Measurements from ENCODE around the gene SP3. TPM values are rescaled to one million over a fixed set of nuclear protein-coding genes. Genes with fewer than 3 reads are reported as not detected.

Gene SP3
- total RNA-seq, 1 donor from 2014 or later: 215 TPM

- DNase-seq: no peak
These were observed 81.0 kb downstream of the SP3 start for GRCh38 chr2:173884025-173884802.

GRCh38 chr2:173881886-173882285 is 83.3 kb downstream of the SP3 start:
- DNase-seq: no peak

GRCh38 chr2:173881461-173881860 is 83.7 kb downstream of the SP3 start:
- DNase-seq: no peak

DNA sequence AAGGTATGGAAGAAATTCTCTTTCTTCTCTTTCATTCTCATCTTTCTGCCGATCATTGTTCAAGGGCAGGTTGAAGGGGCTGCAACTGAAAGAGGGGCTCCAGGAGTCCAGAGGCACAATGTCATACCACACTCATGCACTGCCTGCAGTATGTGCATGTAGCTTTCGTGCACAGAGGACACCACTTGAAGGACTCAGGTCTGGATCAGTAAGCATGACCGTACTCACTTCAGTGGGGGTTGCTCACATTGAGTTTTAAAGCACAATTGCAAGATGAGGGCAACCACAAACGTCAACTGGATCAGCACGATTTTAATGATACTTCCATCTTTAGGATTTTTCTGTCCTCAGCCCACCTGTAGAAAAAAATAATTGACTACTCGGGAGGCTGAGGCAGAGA is 84.6 kb downstream of the SP3 start:
- DNase-seq: no peak

DNA sequence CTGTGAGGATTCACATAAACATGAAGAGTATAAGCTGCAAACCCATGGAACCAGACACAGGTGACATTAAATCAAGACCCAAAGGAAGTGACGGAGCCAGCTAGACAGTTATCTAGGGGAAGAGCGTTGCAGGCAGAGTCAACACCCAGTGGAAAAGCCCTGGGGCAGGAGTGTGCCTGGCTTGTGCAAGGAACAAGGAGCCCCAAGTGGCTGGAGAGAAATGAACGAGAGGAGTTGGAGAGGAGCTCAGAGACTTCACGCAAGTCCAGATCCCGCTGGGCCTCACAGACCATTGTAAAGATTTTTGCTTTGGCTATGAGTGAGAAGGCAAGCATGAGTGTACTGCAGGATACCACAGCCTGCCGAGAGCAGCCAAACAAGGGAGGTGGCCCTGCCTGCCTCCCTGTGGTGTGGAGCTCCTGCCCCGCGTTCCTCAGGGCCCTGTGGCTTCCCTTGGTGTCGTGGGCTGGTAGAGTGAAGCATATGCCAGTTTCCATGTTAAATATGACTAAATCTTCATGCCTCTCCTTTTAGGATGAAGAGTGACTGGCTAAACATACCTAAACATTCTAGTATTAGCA is 88.2 kb downstream of the SP3 start:
- no peak for DNase-seq

- no peak for DNase-seq
These were observed 90.3 kb downstream of the SP3 start for GRCh38 chr2:173874894-173875237.

- no peak for DNase-seq
These were observed 90.9 kb downstream of the SP3 start for GRCh38 chr2:173874003-173874893.

- DNase-seq: no peak
These were observed 92.5 kb downstream of the SP3 start for GRCh38 chr2:173872714-173873113.

DNA sequence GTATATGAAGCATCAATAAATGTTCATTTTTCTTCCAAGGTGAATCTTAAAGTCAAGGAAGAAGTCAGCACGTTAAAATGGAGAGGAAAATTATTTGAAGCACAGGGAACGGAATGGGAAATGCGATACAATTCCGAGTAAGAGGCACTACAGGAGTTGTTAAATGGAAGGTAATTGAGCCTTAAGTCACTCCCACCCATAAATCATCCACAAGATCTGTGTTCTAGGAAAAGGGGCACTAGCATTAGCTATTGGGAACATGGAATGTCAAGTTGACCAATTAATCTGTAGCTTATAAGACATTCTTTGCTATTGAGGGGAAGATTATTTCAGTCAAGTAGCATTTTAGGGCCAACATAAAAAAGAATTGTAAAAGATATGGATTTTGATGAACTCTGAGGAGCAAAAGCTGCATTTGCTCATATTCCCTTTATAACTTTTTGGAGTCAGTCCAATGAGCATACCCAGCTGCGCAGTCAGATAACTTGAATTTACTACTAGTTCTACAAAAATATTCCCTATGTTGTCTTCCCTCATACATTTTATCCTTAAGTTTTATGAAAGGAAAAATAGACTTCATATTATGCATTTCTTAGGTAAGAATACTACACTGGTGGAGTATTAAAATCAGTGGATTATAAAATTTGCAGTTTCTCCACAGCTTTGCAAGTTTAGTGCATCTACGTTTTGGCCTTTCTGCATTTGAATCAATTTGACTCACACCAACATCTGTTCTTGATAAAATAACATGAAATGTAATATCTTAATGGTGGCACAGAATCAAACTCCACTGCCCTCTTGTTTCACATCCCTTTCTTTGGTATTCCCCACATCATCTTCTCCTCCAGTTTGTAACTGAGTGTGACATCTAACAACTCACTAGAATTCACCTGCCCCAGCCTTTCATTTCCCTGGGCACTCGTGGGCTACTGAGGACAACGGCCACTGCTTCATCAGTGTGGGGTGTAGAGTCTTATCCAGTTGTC is 95.6 kb downstream of the SP3 start:
- DNase-seq: no peak

DNA sequence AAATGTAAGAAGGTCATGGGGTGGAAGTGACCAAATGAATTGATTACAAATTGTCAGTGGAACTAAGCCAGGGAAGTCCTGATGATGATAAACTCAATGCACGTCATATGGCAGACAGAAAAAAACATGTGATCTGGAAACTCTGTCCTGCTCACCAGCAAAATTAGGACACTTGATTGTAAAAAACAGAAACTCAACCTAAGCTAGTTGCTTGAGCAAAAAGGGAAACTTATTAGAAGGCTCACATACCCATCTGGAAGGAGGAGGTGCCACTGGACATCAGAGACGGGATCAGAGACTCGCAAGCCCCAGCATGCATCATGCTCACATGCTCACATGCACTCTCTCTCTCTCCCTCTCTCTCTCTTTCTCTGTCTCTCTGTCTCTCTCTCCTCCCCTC is 96.8 kb downstream of the SP3 start:
- DNase-seq: no peak

GRCh38 chr2:173866874-173867618 is 98.1 kb downstream of the SP3 start:
- DNase-seq: no peak

GRCh38 chr2:173865971-173866873 is 99.0 kb downstream of the SP3 start:
- DNase-seq: no peak

DNA sequence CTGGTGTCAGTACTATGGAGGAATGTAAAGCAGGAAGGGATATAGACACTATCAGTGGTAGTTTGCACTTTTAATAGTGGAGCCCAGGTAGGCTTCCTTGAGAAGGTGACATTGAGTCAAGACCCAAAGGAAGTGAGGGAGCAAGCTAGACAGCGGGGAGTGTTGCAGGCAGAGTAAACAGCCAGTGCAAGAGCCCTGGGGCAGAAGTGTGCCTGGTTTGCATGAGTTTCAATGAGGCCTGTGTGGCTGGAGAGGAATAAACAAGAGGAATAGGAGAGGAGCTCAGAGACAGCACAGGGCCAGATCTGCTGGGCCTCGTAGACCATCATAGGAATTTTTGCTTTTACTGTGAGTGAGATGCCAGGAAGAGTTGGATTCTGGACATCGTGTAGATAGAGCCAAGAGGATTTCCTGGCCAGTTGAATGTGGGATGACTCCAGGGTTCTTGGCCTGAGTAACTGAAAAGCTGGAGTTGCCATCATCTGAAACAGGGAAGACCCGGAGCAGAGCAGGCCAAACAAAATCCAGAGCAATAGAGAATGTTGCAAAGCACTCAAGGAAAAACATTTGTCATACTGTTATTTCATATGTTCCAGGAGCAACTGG is 102.5 kb downstream of the SP3 start:
- no peak for DNase-seq

GRCh38 chr2:173860566-173860965 is 104.6 kb downstream of the SP3 start:
- no peak for DNase-seq

DNA sequence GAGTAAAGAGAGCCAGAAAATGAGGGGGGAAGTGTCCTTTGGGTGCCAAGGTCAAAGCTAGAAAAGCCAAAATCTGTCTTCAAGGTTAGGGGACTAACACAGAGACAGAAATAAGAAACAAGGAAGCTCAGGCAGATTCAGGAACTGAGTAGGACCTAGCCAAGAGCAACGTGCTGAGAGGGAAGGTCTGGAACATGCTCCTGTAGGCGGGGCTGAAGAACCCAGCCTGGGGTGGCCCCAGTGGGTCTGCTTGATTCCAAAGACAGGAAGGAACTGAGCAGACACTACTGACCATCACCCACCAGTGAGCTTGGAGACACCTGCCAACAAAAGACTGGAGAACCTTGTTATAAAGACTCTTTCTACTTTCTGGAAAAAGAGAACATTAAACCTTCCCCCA is 105.1 kb downstream of the SP3 start:
- no peak for DNase-seq

DNA sequence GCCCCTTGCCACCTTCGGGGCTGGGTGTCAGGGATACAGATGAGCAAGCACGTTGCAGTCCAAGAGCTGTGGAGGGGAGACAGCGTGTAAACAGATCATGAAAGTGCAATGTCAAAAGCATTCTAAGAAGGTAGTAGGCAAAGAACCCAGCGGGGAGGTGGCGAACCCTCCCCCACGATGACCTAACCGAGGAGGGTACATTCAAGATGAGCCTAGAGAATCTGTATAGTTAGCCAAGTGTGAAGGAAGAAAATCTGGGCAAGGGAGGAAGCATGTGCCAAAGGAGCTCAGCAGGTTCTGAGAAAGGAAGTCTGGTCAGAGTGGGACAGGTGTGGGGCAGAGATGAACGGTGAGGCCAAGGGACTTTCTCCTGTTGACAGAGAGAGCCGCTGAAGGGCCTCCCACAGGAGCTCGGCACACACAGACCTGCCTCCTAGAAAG is 106.9 kb downstream of the SP3 start:
- DNase-seq: no peak

Measured in occipital lobe (tissue), 2 donors.